Stomach (tissue), 9 donors: Measurements from ENCODE around the gene IGLL1. TPM values are rescaled to one million over a fixed set of nuclear protein-coding genes. Genes with fewer than 3 reads are reported as not detected.
"Not testable (repeated sequence)": the region's sequence is repeated elsewhere in the genome, so short reads cannot be mapped to it uniquely, and the experiment has no call there.

Source experiments
- DNase-seq, 2 donors: peaks; one replicate each; pipeline versions ENCODE4 v3.0.0 to v3.0.0-alpha.2; 2013 to 2019
- H3K27ac ChIP-seq, 5 donors: fragments of 200-600 bp in 4 of 5; sonication (generic) in 4 of 5; one replicate each; pipeline ENCODE4 v1.5.1; 2013 to 2019; ENCODE audit warnings: mild to moderate bottlenecking in 1 of 5, moderate library complexity in 1 of 5
- H3K27me3 ChIP-seq, 3 donors: fragments of 200-600 bp; sonication (generic); one replicate each; pipeline ENCODE4 v1.5.1; 2017 to 2019; ENCODE audit warnings: mixed run types in 1 of 3
- H3K36me3 ChIP-seq, 4 donors: fragments of 200-600 bp; sonication (generic); 1 replicate in 3 of 4; 2 replicates in 1 of 4; pipeline ENCODE4 v1.5.1; 2016 to 2019
- H3K4me1 ChIP-seq, 4 donors: fragments of 200-600 bp; sonication (generic); one replicate each; pipeline ENCODE4 v1.5.1; 2016 to 2019
- H3K4me3 ChIP-seq, 4 donors: fragments of 200-600 bp; sonication (generic) in 3 of 4; one replicate each; pipeline ENCODE4 v1.5.1; 2016 to 2019; ENCODE audit warnings: mild to moderate bottlenecking in 1 of 4
- H3K9me3 ChIP-seq, 4 donors: fragments of 200-600 bp; sonication (generic); one replicate each; pipeline ENCODE4 v1.5.1; 2016 to 2019
- CTCF ChIP-seq, 7 experiments: fragments of 450-650 bp in 4 of 7; fragments of 200-600 bp in 3 of 7; sonication (generic) in 3 of 7; IDR thresholded peaks; one replicate each; pipeline ENCODE4 v1.5.1; 2016 to 2019; ENCODE audit warnings: antibody characterized with exemption in 7 of 7, control low read depth in 2 of 7, mild to moderate bottlenecking in 1 of 7
- EP300 ChIP-seq: sonication (generic); formaldehyde crosslinking; IDR thresholded peaks from one replicate; pipeline ENCODE4 v1.6.1; 2017; ENCODE audit warnings: antibody characterized with exemption
- POLR2A ChIP-seq, 4 donors: fragments of 450-650 bp; IDR thresholded peaks; one replicate each; pipeline ENCODE4 v1.6.1; 2016; ENCODE audit warnings: antibody characterized with exemption in 4 of 4, control low read depth in 2 of 4, mild to moderate bottlenecking in 1 of 4, moderate library complexity in 1 of 4
- POLR2AphosphoS5 ChIP-seq, 3 donors: sonication (generic); formaldehyde crosslinking; IDR thresholded peaks; one replicate each; pipeline ENCODE4 v1.6.1; 2016; ENCODE audit warnings: antibody characterized with exemption in 3 of 3
- WGBS, 5 donors: extraction: QIAGEN DNeasy Blood & Tissue Kit in 3 of 5; methylation state at CpG; one replicate each; pipeline versions ENCODE4 v1.1.5 to v1.1.7; 2013 to 2018; 5-methylcytosine and 5-hydroxymethylcytosine counted together
- intact Hi-C: fragments of 100-400 bp; cut with DNase I; formaldehyde crosslinking; loops from one replicate; pipeline ENCODE4 v1.15.1; 2023; ENCODE audit warnings: low total_unique reads
- polyA plus RNA-seq, 3 donors: library from polyadenylated mRNA; stranded (reverse); fragments of 200-250 nt; gene quantifications; one replicate each; pipeline ENCODE4 v1.2.3, GENCODE V29; 2013
- total RNA-seq, 5 donors: library from RNA; depleted of rRNA; stranded (reverse); fragments of >200 nt; gene quantifications; one replicate each; pipeline versions ENCODE4 v1.1.0 to v1.2.3, GENCODE V29; 2014 to 2016
- donor health status: healthy with polysubstance abuse.
- donor health status: Bipolar disorder and iron deficiency.
- donor health status: healthy.

IGLL1 gene
- total and polyA plus RNA-seq, 8 donors: 0.55 TPM; not detected in 7

GRCh38 chr22:23550049-23550650 lies 29.9 kb downstream of the IGLL1 start:
- intact Hi-C loops: no loop called here
- no peak for DNase-seq
- no peak for TF ChIP-seq EP300
- no peak for TF ChIP-seq POLR2AphosphoS5 (IDR thresholded peaks at IDR 0.05)
- no peak for TF ChIP-seq POLR2A (IDR thresholded peaks at IDR 0.05)
- no peak for TF ChIP-seq CTCF (IDR thresholded peaks at IDR 0.05)
- Histone ChIP-seq H3K9me3 (peaks cover 0 to 12% (median 12%) of the 10 kb centered on the region in 4 donors), H3K36me3 (no peaks in the 10 kb centered on the region), H3K27ac (no peak overlapping the region), H3K4me1 (no peaks in the 10 kb centered on the region), H3K27me3 (peaks cover 0 to 18% (median 0%) of the 10 kb centered on the region in 3 donors), H3K4me3 (no peak overlapping the region)
- WGBS, 5 donors: 66 to 90% (median 76%) methylated on average over 4 of the region's 4 CpGs

GRCh38 chr22:23549198-23549595 lies 30.9 kb downstream of the IGLL1 start:
- intact Hi-C loops: no loop called here
- WGBS, 5 donors: 68 to 84% (median 74%) methylated on average over 5 of the region's 5 CpGs
- TF ChIP-seq POLR2A (IDR thresholded peaks at IDR 0.05) (no peak), POLR2AphosphoS5 (IDR thresholded peaks at IDR 0.05) (no peak), CTCF (IDR thresholded peaks at IDR 0.05) (no peak), EP300 (no peak)
- Histone ChIP-seq H3K4me1 (no peaks in the 10 kb centered on the region), H3K4me3 (no peak overlapping the region), H3K9me3 (peaks cover 0 to 12% (median 12%) of the 10 kb centered on the region in 4 donors), H3K27me3 (peaks cover 0 to 8% (median 0%) of the 10 kb centered on the region in 3 donors), H3K36me3 (no peaks in the 10 kb centered on the region), H3K27ac (no peak overlapping the region)
- no peak for DNase-seq

- intact Hi-C loops: no loop called here
- Histone ChIP-seq H3K36me3 (no peaks in the 10 kb centered on the region), H3K4me1 (no peaks in the 10 kb centered on the region), H3K4me3 (no peak overlapping the region), H3K9me3 (peaks cover 0 to 12% (median 12%) of the 10 kb centered on the region in 4 donors), H3K27ac (no peak overlapping the region), H3K27me3 (peaks cover 0 to 3% (median 0%) of the 10 kb centered on the region in 3 donors)
- no peak for DNase-seq
- 76 to 84% (median 80%) methylated on average over 8 of the region's 8 CpGs for WGBS, 5 donors
- no peak for TF ChIP-seq EP300
- no peak for TF ChIP-seq POLR2A (IDR thresholded peaks at IDR 0.05)
- TF ChIP-seq POLR2AphosphoS5 (IDR thresholded peaks at IDR 0.05): no peak
- TF ChIP-seq CTCF (IDR thresholded peaks at IDR 0.05): no peak
These were observed 31.4 kb downstream of the IGLL1 start for GRCh38 chr22:23548501-23549197.

GRCh38 chr22:23547818-23548500 lies 32.1 kb downstream of the IGLL1 start:
- no peak for TF ChIP-seq POLR2A (IDR thresholded peaks at IDR 0.05)
- TF ChIP-seq CTCF (IDR thresholded peaks at IDR 0.05): no peak
- TF ChIP-seq EP300: no peak
- no peak for TF ChIP-seq POLR2AphosphoS5 (IDR thresholded peaks at IDR 0.05)
- H3K9me3 ChIP-seq: peaks cover 0 to 12% (median 12%) of the 10 kb centered on the region in 4 donors
- no peaks in the 10 kb centered on the region for H3K36me3 ChIP-seq
- no peak overlapping the region for H3K27ac ChIP-seq
- DNase-seq: no peak
- intact Hi-C loops: no loop called here
- 79 to 89% (median 87%) methylated on average over 10 of the region's 10 CpGs for whole genome bisulfite sequencing, 5 donors
- no peaks in the 10 kb centered on the region for H3K27me3 ChIP-seq
- H3K4me1 ChIP-seq: peaks cover 0 to 3% (median 0%) of the 10 kb centered on the region in 4 donors
- no peak overlapping the region for H3K4me3 ChIP-seq

- DNase-seq, H3K4me1 ChIP-seq, H3K27ac ChIP-seq, H3K36me3 ChIP-seq, H3K4me3 ChIP-seq, H3K27me3 ChIP-seq, intact Hi-C loops: not testable (repeated sequence)
- WGBS, 5 donors: 83 to 88% (median 86%) methylated on average over 5 of the region's 5 CpGs
- peaks cover 0 to 12% (median 12%) of the 10 kb centered on the region in 4 donors for H3K9me3 ChIP-seq
These were observed 32.7 kb downstream of the IGLL1 start for GRCh38 chr22:23547382-23547781.
